HG03575 (cell line): ENCODE results near the gene ADAMTSL2.

Experiments
- ATAC-seq: cut with Tn5 transposase; IDR thresholded peaks from one replicate; pipeline ENCODE4 v1.9.1; 2021; ENCODE audit not compliant: unreplicated experiment, insufficient number of reproducible peaks, low FRiP score; ENCODE audit errors: extremely low read depth

Gene ADAMTSL2

GRCh38 chr9:133515615-133516255 lies 18.8 kb upstream of the ADAMTSL2 start:
- no peak for ATAC-seq

DNA sequence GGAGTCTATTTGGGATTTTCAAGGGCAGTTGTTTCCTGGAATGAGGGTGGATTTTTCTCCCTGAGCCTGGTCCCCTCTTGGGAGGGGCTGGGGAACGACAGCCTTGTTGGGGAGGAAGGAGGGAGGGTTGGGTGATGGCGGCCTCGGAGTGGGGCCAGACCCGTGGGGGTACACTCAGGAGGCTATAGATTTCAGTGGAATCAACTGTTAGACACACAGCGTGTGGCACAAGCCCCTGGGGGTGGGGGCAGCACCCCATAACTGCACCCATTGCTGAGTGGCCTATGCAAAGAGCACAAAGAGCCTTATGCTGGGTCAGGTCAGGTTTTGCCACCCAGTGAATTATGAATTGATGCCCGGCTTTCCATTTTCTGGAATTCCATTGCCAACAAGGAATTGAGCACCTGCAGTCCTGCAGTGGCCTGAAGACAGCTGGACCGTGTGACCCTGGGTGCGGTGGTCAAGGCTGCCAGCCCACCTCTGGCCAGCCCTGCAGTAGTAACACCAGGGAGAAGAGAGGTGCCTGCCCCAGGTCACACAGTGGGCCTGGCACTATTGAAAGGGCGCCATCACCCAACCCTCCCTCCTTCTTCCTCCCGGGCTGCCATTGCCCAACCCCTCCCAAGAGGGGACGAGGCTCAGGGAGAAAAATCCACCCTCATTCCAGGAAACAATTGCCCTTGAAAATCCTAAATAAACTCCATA lies 18.1 kb upstream of the ADAMTSL2 start:
- no peak for ATAC-seq

- no peak for ATAC-seq
Observed at GRCh38 chr9:133516961-133517350, 17.5 kb upstream of the ADAMTSL2 start.

- no peak for ATAC-seq
Observed at GRCh38 chr9:133517711-133518110, 16.8 kb upstream of the ADAMTSL2 start.

- ATAC-seq: no peak
Observed at GRCh38 chr9:133518200-133518599, 16.3 kb upstream of the ADAMTSL2 start.

DNA sequence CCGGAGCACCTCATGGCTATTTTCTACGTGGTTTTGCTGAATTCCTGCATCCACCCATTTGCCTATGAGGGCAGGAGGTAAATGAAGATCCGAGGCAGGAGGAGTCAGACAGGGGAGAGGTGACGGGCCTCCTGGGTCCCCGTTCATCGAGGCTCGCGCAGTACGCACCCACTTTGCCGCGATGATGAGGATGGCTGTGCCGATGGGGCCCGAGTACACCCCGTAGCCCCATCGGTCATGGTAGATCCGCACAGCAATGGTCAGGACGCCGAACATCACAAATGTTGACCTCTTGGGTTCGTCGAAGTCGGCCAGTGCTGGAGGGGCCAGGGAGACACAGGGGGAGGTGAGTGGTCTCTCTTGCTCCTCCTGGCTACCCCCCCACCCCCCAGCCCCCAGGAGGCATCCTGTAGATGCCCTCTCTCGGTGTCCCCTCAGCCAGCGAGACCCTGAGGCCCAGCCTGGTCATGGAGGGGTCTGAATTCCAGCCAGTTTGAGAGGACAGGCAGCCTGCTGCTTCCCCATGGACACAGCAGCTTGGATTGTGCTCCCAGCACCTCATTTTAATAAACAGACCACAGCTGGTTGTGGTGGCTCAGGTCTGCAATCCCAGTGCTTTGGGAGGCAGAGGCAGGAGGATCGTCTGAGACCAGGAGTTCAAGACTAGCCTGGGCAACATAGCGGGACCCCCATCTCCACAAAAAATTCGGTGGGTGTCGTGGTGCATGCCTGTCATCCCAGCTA lies 15.6 kb upstream of the ADAMTSL2 start:
- ATAC-seq: no peak

- ATAC-seq: no peak
Observed at GRCh38 chr9:133519693-133520092, 14.8 kb upstream of the ADAMTSL2 start.

GRCh38 chr9:133520121-133520835 lies 14.2 kb upstream of the ADAMTSL2 start:
- ATAC-seq: no peak

- no peak for ATAC-seq
Observed at GRCh38 chr9:133521122-133522072, 13.1 kb upstream of the ADAMTSL2 start.

GRCh38 chr9:133522073-133522910 lies 12.2 kb upstream of the ADAMTSL2 start:
- no peak for ATAC-seq

- ATAC-seq: no peak
Observed at GRCh38 chr9:133523106-133523505, 11.4 kb upstream of the ADAMTSL2 start.

DNA sequence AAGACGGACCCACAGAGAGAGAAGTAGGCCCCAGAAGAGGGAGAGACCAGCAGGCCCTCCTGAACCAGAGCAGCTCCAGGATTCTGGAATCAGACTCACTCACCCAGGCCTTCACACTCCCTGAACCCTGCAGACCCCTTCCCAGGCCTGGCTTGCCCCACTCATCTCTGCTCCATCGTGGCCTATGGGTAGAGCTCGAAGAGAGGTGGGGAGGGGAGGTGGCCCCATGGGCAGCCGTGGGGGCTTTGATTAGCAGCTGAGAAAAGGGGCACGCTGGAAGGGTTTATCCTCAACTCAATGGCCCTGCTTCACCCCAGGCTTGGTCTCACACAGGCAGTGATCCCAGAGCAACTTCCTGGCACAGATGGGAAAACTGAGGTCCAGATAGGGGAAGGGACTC lies 10.4 kb upstream of the ADAMTSL2 start:
- ATAC-seq: no peak

DNA sequence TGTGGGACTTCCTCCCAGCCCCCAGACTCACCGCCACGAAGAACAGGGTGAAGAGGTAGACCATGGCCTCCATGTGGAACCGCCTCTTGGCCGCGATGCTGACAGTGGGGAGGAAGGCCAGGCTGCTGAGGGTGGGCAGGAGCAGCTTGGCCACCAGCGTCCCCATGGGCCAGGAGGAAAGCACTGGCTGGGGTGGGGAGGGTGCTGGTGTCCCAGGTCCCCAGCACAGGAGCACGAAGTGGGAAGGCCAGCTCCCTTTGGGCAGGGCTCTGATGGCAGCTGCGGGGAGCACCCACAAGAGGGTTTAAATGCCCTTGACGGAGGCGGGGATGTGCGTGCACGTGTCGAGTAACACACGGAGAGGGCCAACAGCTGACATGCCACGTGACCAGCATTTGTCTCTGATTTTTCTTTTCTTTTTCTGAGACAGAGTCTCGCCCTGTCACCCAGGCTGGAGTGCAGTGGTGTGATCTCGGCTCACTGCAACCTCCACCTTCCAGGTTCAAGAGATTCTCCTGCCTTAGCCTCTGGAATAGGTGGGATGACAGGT lies 9.8 kb upstream of the ADAMTSL2 start, which contains the start of gene MYMK:
Gene MYMK, minus strand, starts transcription at position 281 of the 550 bp plus-strand sequence. Its CDS starts 115 bp downstream, at position 166.
- ATAC-seq: no peak

GRCh38 chr9:133525677-133526076 lies 8.8 kb upstream of the ADAMTSL2 start:
- no peak for ATAC-seq

- no peak for ATAC-seq
Observed at GRCh38 chr9:133526721-133527321, 7.7 kb upstream of the ADAMTSL2 start.

DNA sequence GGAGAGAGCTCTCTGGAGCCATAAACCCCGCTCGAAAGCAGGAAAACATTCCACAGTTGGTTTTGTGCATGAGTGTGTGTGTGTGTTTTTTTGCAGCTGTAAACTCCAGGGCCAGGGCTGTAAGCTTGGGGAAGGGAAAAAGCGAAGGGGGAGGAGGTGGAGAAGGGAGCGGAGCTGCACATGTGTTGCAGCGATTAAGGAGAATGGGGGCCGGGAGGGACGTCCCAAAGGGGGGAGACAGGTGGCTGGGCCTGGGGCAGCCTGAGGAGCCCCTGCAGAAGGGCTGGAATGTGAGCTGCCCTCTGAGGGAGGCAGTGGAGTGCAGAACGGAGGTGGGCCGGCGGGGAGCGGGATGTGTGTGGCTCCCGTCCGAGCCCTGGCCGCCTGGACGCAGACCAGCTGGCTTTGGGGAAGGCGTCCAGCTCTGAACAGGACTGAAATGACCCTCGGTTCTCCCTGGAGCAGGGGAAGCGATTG lies 7.0 kb upstream of the ADAMTSL2 start:
- no peak for ATAC-seq
